Stimulated activated CD8-positive, alpha-beta memory T cell treated with anti-CD3 and anti-CD28 coated beads, Interleukin-15, amount 100 ng/mL, for 1 hour (primary cell): ENCODE data around the gene ATMIN.

ENCODE experiments used
- DNase-seq: peaks from one replicate; pipeline ENCODE4 v3.0.0-alpha.2; 2020; ENCODE audit warnings: low read depth

ATMIN gene

DNA sequence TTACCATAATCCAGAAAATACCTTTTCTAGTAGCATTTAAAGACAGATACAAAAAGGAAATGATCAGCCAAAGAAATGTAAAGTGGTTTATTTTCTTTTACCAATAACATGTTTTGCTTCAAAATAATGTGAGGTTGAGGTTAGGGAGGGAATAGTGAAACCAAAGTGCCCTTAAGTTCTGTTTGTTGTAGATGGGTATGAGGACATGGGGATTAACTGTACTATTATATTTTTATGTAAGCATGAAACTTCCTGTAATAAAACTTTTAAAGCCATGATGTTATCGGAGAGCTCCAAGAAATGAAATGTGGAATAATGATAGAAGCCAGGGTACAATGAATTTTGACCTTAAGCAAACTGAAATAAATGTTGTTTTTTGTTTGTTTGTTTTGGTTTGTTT lies 31.5 kb downstream of the ATMIN start:
- DNase-seq, result no peak

DNA sequence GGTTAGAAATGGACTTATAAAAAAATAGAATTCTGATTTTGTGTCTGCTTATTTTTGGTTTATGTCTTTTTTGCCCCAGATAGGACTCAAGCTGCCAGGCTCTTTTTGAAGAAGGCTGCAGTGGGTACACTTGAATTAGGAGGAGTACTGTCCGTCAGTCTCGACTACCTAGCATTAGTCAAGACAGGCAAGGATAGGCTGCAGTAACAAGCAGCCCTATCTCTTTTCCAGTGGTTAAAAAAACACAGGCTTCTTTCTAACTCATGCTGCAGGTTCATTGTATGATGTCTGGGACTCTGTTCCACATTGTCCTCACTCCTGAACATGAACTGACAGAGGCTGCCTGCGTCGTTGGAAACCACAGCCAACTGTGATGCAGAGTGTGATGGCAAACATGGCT lies 33.4 kb downstream of the ATMIN start:
- DNase-seq, result no peak

DNA sequence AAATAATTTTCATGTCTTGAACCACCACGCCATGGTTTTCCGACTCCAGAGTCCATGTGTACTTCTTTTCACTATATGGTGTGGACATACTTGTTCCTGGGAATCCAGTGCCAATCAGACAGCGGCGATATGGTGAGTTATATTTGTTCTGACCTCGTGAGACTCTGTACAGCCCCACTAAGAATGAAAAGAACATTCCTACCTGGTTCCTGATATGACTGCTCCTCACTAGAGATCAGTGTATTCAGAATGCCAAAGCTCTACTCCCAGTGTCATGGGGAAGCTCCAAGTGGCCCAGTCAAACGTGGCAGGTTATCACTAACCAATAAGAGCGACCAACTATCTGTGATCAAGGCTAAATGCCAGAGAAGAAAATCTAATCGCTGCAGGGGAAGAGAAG lies 35.3 kb downstream of the ATMIN start:
- DNase-seq, result no peak

DNA sequence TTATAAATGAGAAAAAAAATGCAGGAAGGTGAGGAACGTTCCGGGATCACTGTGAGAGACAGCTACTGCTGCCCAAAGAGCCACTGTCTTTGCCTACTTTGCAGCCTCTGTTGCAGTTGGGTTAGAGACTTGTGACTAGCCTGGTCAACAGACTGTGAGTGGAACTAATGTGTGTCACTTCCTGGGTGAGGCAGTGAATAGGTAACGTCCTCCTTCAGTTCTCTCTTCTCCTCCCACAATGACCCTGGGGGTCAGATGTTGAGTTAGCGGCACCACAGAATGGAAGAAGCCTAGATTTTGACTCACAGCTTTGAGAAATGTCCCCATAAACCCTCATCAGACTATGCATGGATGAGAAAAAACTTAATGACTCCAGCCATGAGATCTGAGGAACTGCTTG lies 36.2 kb downstream of the ATMIN start:
- no peak for DNase-seq

DNA sequence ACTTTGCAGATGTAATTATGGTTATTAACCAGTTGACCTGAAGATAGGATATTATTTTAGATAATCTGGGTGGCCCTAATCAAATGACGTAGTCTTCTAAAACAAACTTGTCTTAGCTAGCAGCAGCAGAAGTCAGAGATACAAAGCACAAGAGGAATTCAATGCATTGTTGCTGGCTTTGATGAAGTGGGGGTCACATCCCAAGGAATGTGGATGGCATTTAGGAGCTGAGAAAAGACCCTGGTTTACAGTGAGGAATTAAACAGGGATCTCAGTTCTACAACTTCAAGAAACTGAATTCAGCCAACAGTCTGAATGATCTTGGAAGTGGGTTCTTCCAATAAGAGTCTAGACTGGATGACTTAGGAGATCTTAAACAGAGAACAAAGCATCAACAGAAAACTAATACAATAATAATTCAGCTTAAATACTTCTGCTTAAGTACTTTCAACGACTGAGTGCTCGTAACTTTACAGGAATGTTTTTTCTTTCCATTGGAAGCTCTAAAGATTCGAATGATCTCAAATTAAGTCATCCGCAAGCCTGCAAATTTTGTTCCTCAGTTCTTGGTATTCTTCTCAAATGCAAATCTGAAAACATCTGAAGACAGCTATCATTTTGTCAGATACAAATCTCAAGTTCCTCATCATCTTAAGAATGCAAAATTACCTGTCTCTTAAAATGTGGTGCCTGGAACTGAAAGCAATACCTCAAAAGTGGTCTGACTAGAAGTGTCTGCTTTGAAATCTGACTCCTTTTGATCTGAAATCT lies 38.1 kb downstream of the ATMIN start:
- DNase-seq, result no peak

DNA sequence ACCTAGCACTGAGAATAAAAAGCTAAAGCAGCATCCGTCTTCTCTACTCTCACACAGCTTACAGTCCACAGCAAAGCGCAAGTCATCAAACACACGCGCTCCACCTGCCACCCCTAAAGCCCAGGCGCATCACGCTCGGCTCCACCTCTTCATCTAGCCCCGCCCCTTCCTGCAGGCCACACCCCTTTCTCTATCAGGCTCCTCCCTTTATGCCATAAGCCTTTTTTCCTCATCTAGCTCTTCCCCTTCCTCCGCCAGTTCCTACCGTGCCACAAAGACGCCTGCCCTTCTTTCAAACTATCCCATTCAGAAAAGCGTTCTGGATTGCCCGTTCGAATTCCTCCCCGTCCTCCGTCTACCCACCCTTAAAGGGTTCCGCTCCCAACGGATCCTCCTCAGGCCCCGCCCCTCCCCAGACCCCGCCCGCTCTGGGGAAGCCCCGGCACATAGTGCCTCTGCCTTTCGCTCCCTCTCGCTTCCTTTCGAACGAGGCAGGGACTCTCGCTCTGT lies 41.0 kb downstream of the ATMIN start:
- DNase-seq, result peak; percentile 94

DNA sequence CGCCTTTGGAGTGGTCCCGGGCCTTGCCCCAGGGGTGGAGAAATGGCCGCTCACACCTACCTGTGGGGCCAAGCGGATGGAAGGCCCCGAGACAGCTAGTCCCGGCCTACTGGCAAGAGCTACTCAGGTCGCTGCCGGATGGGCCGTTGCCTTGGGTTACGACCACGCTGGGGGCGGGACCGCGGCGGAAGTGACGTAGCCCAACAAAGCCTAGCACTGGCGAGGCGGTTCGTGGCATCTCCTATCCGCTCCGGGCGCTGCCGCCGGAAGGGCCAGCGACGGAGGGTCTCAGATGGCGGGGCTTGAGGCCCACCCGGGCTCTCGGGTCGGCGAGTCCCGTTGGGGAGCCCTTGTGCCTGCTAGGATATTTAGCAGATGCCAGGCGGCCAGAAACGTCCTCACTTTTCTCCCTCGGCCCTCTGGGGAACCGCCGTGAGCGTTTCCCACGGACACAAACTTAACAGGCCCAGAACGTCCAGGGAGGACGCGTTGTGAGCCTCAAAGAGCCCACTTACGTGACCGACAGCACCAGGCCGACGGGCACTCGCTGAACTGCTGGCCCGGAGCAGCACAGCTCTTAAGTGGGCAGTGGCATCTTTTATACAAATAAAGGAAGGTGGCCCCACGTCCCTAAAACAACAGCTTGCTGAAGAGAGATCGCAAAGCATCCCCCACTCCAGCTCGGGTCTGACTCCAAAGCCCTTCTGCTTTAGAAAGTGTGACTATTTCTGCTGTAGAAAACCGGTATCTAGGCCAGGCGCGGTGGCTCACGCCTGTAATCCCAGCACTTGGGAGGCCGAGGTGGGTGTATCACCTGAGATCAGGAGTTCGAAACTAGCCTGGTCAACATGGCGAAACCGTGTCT lies 41.7 kb downstream of the ATMIN start, which contains the start of gene C16orf46:
Gene C16orf46 (minus strand): TSS at position 163 of the 865 bp plus-strand sequence. CDS start 13,283 bp downstream, outside the sequence.
- DNase-seq, result peak; percentile 98

DNA sequence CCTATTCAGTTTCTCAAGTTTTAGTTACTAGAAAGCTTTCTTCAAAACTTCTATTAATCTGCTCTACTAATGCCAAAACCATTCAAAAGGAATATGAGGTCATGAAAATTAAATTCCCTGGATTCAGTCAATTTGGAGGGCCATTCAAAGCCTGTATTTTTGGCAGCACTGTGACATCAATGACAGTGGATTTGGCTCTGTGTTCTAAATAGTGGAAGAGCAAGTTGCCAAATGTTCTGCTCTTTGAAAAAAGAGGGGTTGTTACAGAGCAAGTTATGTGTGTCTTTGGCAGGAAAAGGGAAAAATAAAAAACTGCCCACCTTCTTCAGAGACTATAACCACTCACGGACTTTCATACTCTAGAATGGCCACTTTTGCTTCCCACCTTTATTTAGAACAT lies 44.6 kb downstream of the ATMIN start:
- no peak for DNase-seq

DNA sequence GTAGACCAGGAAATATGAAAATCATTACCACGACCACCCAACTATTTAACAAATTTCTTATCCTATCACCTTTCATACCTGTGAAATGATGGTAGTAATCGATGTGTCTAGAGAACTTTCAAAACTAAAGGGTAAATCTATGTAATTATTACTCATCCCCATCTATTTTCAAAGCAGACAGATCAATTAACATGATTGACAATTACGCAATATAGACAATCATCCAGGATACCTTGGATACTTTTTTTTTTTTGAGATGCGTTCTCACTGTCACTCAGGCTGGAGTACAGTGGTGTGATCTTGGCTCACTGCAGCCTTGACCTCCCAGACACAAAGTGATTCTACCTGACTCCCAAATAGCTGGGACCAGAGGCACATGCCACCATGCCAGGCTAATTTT lies 45.4 kb downstream of the ATMIN start:
- no peak for DNase-seq

DNA sequence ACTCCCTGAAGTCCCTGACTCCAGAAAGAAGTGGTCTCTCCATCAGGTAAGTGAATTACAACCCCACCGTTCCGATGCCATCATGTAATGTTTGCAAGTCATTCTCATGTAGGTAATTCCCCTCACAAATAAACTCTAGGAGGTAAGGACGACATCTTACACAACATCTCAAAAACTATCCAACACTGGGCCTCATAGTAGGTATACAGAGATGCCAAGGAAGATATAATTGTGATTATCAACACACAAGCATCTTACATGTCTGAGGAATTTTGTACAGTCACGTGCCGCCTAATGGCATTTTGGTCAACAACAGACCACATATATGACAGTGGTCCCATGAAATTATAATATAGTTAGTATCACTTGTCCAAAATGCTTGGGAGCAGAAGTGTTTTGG lies 53.2 kb downstream of the ATMIN start:
- DNase-seq, result no peak

DNA sequence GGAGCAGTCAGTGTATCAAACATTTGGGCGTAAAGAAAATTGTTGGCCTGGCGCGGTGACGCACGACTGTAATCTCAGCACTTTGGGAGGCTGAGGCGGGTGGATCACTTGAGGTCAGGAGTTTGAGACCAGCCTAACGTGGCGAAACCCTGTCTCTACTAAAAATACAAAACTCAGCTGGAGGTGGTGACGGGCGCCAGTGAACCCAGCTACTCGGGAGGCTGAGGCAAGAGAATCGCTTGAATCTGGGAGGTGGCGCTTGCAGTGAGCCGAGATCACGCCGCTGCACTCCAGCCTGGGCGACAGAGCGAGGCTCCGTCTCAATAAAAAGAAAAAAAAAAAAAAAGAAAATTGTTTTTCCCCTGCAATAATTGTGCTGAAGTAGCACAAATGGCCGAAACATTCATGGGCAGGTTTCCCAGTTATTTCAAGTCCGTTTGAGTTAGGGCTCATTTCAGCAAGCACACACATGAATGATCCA lies 59.2 kb downstream of the ATMIN start:
- no peak for DNase-seq

DNA sequence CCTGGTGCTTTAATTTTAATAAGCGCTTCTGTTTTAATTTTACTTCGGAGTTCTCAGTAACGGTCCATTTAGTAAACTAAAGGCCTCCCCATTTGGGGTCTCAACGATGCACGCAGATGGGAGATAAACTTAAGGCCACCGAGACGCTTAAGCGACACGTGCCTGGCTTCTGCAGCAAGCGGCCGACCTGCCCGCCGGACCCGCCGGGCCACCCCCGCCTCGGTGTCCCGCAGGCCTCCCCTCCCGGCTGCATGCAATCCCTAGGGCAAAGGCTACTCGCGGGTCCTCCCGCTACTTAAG lies 60.0 kb downstream of the ATMIN start:
- no peak for DNase-seq

DNA sequence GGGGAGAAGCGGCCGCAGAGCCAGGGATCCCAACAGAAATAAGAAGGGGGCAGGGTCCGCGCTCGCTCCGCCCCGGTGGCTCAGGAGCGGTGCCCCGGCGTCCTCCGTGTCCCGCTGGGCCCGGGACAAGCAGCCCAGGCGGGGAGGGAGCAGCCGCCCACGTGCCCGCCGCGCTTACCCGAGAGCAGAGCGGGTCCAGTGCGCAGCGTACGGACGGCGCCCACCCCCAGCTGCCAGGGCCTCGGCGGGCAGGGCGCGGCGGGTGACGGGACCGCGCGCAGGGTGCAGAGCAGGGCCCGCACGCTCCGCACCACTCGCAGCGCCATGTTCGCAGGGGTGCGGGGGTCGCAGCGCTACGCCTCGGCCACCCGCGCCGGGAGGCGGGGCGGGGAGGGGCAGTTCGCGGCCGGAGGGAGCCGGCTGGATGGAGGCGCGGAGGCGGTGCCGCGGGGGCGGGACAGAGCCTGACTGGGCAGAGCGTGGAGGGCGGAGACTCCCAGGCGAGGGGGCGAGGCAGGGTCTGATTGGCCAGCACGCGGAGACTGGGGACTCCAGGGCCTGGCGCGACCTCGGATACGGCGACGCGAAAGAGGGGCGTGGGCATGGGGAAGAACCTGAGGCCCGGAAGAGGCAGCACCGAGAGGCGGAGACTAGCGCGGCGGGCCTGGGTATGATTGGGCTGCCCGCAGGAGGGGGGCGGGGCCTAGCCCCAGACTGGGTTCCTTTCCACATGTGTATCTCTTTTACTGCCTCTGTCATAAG lies 60.5 kb downstream of the ATMIN start, which contains the start of gene GCSH:
Gene GCSH (minus strand): TSS at position 443 of the 762 bp plus-strand sequence. CDS start 117 bp downstream, at position 326.
- peak; percentile 94 for DNase-seq

DNA sequence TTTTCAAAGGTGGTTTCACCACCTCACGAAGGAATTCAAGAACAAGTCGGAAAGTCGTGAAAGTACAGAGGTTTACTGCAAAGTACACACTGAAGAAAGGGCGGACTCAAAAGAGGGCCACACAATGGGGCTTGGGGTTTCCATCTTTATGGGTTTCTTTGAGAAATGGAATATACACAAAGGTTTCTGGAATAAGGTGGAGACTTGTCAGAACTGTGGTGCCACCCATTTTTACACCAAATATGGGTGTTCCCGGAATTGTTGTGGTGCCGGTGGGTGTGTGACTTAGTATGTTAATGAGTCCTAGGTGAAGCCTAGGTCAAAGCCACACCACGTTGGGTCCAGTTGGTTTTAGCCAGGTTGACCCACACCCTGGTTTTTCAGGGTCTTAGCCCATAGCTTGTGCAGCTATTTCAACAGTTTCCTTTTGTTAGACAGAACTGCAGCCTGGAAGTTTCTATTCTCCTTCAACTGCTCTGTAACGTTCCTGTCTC lies 61.1 kb downstream of the ATMIN start:
- no peak for DNase-seq
